PFSK-1 (cell line): Measurements from ENCODE around the gene ANGPTL8.

Experiments
- FOXP2 ChIP-seq: optimal IDR thresholded peaks from 2 replicates; pipeline ENCODE3; 2011; ENCODE audit warnings: borderline replicate concordance, control low read depth, inconsistent platforms; ENCODE audit not compliant: insufficient read depth; ENCODE audit errors: extremely low read length, extremely low read depth
- POLR2AphosphoS5 ChIP-seq: IDR thresholded peaks from 2 replicates; pipeline ENCODE4 v1.6.1; 2012; ENCODE audit warnings: low read depth, mild to moderate bottlenecking, control low read depth, low read length, moderate library complexity
- SIN3A ChIP-seq: IDR thresholded peaks from 2 replicates; pipeline ENCODE4 v1.6.1; 2012; ENCODE audit warnings: mild to moderate bottlenecking, low read length, moderate library complexity, borderline replicate concordance; ENCODE audit not compliant: insufficient read depth
- TAF1 ChIP-seq: IDR thresholded peaks from 2 replicates; pipeline ENCODE4 v1.6.1; 2012; ENCODE audit warnings: low read length, control low read depth, borderline replicate concordance; ENCODE audit not compliant: insufficient read depth
- TF ChIP-seq, protein P1 (sequence below), 2 experiments: IDR thresholded peaks; 2 replicates each; pipeline versions ENCODE4 v1.6.1 to v1.8.0; 2011 to 2012; ENCODE audit warnings: low read depth in 2 of 2, low read length in 2 of 2, control low read depth in 1 of 2, inconsistent platforms in 1 of 2, mild to moderate bottlenecking in 1 of 2, moderate library complexity in 1 of 2; ENCODE audit not compliant: insufficient read depth in 1 of 2

ANGPTL8 gene

DNA sequence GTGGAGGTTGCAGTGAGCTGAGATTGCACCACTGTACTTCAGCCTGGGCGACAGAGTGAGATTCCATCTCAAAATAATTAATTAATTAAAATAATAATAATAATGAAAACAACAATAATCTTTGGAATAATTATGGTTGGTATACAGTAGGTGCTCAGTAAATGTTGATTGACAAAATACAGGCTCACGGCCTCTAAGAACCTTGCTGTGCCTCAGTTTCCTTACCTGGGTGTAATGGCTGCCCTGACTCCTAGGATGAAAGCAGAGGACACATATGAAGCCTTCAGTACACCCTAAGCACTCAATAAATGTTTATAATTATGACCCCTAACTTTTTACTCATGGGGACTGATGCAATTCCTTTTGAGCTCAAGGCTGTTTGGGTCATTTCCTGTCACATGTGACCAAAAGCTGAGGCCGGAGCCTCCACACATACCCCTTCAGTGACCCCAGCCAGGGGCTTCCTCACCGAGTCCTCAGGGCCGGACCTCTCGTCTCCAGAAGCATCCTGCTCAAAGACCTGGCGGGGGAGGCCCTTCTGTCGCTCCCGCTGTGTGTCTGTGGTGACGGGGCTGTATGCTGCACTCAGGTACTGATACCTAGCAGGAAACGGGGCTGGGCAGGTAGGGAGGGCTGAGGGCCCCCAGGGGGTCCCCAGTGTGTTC is 12.4 kb downstream of the ANGPTL8 start:
- TF ChIP-seq SIN3A (no peak), FOXP2 (no peak), POLR2AphosphoS5 (no peak), TAF1 (no peak)
- TF ChIP-seq, protein P1, sequence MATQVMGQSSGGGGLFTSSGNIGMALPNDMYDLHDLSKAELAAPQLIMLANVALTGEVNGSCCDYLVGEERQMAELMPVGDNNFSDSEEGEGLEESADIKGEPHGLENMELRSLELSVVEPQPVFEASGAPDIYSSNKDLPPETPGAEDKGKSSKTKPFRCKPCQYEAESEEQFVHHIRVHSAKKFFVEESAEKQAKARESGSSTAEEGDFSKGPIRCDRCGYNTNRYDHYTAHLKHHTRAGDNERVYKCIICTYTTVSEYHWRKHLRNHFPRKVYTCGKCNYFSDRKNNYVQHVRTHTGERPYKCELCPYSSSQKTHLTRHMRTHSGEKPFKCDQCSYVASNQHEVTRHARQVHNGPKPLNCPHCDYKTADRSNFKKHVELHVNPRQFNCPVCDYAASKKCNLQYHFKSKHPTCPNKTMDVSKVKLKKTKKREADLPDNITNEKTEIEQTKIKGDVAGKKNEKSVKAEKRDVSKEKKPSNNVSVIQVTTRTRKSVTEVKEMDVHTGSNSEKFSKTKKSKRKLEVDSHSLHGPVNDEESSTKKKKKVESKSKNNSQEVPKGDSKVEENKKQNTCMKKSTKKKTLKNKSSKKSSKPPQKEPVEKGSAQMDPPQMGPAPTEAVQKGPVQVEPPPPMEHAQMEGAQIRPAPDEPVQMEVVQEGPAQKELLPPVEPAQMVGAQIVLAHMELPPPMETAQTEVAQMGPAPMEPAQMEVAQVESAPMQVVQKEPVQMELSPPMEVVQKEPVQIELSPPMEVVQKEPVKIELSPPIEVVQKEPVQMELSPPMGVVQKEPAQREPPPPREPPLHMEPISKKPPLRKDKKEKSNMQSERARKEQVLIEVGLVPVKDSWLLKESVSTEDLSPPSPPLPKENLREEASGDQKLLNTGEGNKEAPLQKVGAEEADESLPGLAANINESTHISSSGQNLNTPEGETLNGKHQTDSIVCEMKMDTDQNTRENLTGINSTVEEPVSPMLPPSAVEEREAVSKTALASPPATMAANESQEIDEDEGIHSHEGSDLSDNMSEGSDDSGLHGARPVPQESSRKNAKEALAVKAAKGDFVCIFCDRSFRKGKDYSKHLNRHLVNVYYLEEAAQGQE (IDR thresholded peaks at IDR 0.05; ENCODE audit: insufficient read depth in 1 of 2, low read depth in 2 of 2, low read length in 2 of 2): no peak

DNA sequence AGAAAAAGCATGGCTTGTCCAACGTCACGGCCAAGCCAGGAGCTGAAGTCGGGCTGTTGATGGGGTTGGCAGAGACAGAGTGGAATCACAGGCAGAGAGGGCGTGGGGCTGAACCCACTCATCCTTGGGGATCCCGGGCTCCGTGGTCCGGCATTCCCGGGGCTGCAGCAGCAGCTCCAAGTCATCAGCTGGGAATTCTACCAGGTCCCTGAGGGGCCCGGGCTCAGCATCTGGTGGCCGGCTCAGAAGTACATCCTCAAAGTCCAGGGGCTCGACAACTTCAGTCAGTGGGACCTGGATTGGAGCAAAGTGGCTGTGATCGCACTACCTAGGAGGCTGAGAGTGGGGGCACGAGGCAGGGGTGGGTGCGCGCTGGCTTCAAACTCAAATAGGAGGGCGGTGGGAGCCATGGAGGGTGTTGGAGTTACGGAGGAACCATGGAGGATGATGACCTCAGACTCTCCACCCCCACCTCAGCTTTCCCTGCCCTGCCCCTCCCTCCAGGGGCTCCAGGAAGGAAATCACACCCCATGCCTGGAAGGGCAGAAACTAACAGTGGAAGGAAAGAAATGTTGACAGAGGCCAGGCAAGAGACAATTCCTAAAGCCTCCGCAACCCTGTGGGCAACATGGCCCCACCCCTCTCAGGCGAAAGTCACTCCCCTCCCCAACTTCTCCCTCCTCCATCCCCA is 13.4 kb downstream of the ANGPTL8 start:
- TF ChIP-seq POLR2AphosphoS5 (no peak), SIN3A (no peak), TAF1 (no peak), FOXP2 (no peak)
- TF ChIP-seq, protein P1 (IDR thresholded peaks at IDR 0.05; ENCODE audit: insufficient read depth in 1 of 2, low read depth in 2 of 2, low read length in 2 of 2): no peak

DNA sequence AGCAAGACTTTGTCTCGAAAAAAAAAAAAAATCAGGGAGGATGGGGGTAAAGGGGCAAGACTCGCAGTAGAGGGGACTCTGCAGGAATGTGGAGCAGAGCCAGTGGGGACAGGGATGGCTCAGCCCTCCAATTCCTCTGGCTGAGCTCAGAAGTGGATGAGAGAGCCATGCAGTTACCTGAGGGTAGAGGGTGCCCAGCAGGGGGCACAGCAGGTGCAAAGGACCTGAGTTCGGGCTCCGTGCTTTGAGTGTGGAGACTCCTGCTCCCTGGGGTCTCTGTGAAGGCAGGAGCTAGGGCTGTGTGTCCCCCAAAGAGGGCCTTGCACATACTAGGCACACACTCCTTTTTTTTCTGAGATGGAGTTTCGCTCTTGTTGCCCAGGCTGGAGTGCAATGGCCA is 15.2 kb downstream of the ANGPTL8 start:
- TF ChIP-seq TAF1 (no peak), SIN3A (no peak), POLR2AphosphoS5 (no peak), FOXP2 (no peak)
- TF ChIP-seq, protein P1 (IDR thresholded peaks at IDR 0.05; ENCODE audit: insufficient read depth in 1 of 2, low read depth in 2 of 2, low read length in 2 of 2): no peak

DNA sequence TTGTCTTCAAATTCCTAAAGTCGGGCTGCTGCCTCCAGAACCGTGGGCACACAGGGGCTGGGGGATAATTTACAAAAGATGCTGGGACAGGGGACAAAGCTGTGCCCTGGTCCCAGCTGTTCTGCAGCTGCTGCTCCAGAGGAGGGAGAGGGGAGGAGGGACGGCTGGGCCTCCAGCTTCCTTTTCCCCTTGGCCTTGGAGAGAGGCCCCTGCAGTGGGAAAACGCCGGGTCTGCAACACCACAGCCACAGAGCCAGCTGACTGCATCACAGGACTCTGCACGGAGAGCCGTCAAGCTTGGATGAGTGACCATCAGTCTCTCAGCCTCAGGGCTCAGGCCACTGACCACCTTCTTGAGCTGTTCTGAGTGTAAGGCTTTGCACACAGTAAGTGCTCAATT is 16.8 kb downstream of the ANGPTL8 start:
- TF ChIP-seq TAF1: no peak
- TF ChIP-seq POLR2AphosphoS5: no peak
- TF ChIP-seq, protein P1 (IDR thresholded peaks at IDR 0.05; ENCODE audit: insufficient read depth in 1 of 2, low read depth in 2 of 2, low read length in 2 of 2): no peak
- peak; percentile 68 for TF ChIP-seq FOXP2
- TF ChIP-seq SIN3A: 0 out of 2 replicates have a peak, but pooled peaks have one; percentile 26
